HG02763 (cell line): Measurements from ENCODE around the gene RRN3.
A peak's percentile ranks its signal among the peaks of the same experiment; 100 is the strongest.
"Not testable (repeated sequence)": the region's sequence is repeated elsewhere in the genome, so short reads cannot be mapped to it uniquely, and the experiment has no call there.

ENCODE experiments used
- ATAC-seq: cut with Tn5 transposase; IDR thresholded peaks from one replicate; pipeline ENCODE4 v1.9.1; 2021; ENCODE audit warnings: mild to moderate bottlenecking, moderate library complexity; ENCODE audit not compliant: unreplicated experiment

RRN3 gene

GRCh38 chr16:15099366-15099909 lies 5.4 kb upstream of the RRN3 start:
- ATAC-seq = not testable (repeated sequence)

- not testable (repeated sequence) for ATAC-seq
Measured at GRCh38 chr16:15096583-15096972, 2.5 kb upstream of the RRN3 start.

- not testable (repeated sequence) for ATAC-seq
Measured at GRCh38 chr16:15093571-15093954, 509 bp downstream of the RRN3 start.

GRCh38 chr16:15090663-15091269 lies 3.3 kb downstream of the RRN3 start:
- not testable (repeated sequence) for ATAC-seq

GRCh38 chr16:15082788-15083187 lies 11.3 kb downstream of the RRN3 start:
- ATAC-seq = not testable (repeated sequence)

GRCh38 chr16:15080883-15081282 lies 13.2 kb downstream of the RRN3 start:
- ATAC-seq = not testable (repeated sequence)

GRCh38 chr16:15076161-15076560 lies 17.9 kb downstream of the RRN3 start:
- not testable (repeated sequence) for ATAC-seq

- no peak for ATAC-seq
Measured at GRCh38 chr16:15073101-15073500, 21.0 kb downstream of the RRN3 start.

GRCh38 chr16:15071916-15072769 lies 21.9 kb downstream of the RRN3 start:
- ATAC-seq = not testable (repeated sequence)

GRCh38 chr16:15071013-15071412 lies 23.1 kb downstream of the RRN3 start:
- ATAC-seq = not testable (repeated sequence)

GRCh38 chr16:15066690-15067089 lies 27.4 kb downstream of the RRN3 start:
- not testable (repeated sequence) for ATAC-seq

- not testable (repeated sequence) for ATAC-seq
Measured at GRCh38 chr16:15065961-15066360, 28.1 kb downstream of the RRN3 start.

- not testable (repeated sequence) for ATAC-seq
Measured at GRCh38 chr16:15062085-15062810, 31.8 kb downstream of the RRN3 start.

GRCh38 chr16:15059324-15059723 lies 34.7 kb downstream of the RRN3 start:
- no peak for ATAC-seq

GRCh38 chr16:15057681-15058417 lies 36.2 kb downstream of the RRN3 start:
- no peak for ATAC-seq

- peak; percentile 61 for ATAC-seq
Measured at GRCh38 chr16:15055141-15056053, 38.7 kb downstream of the RRN3 start.

- ATAC-seq = no peak
Measured at GRCh38 chr16:15054357-15055140, 39.5 kb downstream of the RRN3 start.

GRCh38 chr16:15053904-15054303 lies 40.2 kb downstream of the RRN3 start:
- ATAC-seq = no peak
